ENCODE measurements around the gene TMEM175.

TMEM175 gene

DNA sequence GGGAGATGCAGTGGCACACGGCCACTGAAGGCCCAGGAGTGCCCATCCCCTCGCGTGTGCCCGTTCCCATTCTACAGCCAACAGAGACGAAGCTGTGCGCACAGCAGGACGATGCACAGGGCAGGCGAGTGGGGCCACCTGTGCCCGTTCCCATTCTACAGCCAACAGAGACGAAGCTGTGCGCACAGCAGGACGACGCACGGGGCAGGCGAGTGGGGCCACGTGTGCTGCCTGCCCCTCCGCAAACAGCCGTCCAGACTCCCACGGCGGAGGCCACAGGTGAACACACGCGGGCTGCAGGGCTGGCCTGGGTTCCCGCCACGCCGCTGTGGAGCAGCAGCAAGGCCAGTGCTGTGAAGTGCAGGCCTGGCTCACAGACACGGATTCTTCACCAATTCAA is 32.2 kb upstream of the TMEM175 start:
- Histone ChIP-seq H3K9ac (ENCODE audit: low read depth, low read length) (no peak overlapping the region), H3K4me1 (ENCODE audit: insufficient read depth, low read length) (no peaks in the 10 kb centered on the region), H3K4me3 (ENCODE audit: low read length) (no peak overlapping the region), H3K27me3 (ENCODE audit: insufficient read depth, low read length) (no peaks in the 10 kb centered on the region), H3K9me3 (ENCODE audit: insufficient read depth, low read depth, low read length) (no peaks in the 10 kb centered on the region), H3K27ac (ENCODE audit: low read depth, low read length) (no peak overlapping the region), H3K36me3 (ENCODE audit: insufficient read depth, low read length) (peaks cover 27% of the 10 kb centered on the region)
- 96% methylated on average over 26 of the region's 26 CpGs for WGBS

DNA sequence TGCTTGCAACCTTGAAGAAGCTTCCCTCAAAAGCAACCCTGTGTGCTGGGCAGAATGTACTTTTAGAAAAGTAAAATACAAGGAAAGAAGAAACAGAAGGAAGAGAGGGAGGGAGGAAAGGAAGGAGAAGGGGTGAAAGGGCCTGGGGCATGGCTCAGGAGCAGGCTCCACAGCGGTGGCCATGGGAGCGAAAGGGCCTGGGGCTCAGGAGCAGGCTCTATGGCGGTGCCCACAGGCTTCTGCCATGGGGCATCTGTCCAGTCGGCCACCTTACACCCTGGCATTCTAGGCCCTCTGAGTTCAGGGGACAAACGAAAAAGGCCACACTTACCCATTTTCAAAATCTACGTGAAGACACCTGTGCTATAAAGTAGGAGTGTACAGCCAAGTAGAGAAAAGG is 31.5 kb upstream of the TMEM175 start:
- Histone ChIP-seq H3K4me1 (ENCODE audit: insufficient read depth, low read length) (no peaks in the 10 kb centered on the region), H3K27ac (ENCODE audit: low read depth, low read length) (no peak overlapping the region), H3K4me3 (ENCODE audit: low read length) (no peak overlapping the region), H3K36me3 (ENCODE audit: insufficient read depth, low read length) (peaks cover 21% of the 10 kb centered on the region), H3K9me3 (ENCODE audit: insufficient read depth, low read depth, low read length) (no peaks in the 10 kb centered on the region), H3K9ac (ENCODE audit: low read depth, low read length) (no peak overlapping the region), H3K27me3 (ENCODE audit: insufficient read depth, low read length) (no peaks in the 10 kb centered on the region)
- WGBS = 94% methylated on average over 6 of the region's 6 CpGs

- 96% methylated on average over 28 of the region's 28 CpGs for WGBS
- no peaks in the 10 kb centered on the region for H3K9me3 ChIP-seq (ENCODE audit: insufficient read depth, low read depth, low read length)
- peaks cover 20% of the 10 kb centered on the region for H3K36me3 ChIP-seq (ENCODE audit: insufficient read depth, low read length)
- no peaks in the 10 kb centered on the region for H3K4me1 ChIP-seq (ENCODE audit: insufficient read depth, low read length)
- H3K27me3 ChIP-seq (ENCODE audit: insufficient read depth, low read length) = no peaks in the 10 kb centered on the region
- H3K27ac ChIP-seq (ENCODE audit: low read depth, low read length) = no peak overlapping the region
- H3K9ac ChIP-seq (ENCODE audit: low read depth, low read length) = no peak overlapping the region
- no peak overlapping the region for H3K4me3 ChIP-seq (ENCODE audit: low read length)
These were observed 30.9 kb upstream of the TMEM175 start for GRCh38 chr4:901192-901910.

DNA sequence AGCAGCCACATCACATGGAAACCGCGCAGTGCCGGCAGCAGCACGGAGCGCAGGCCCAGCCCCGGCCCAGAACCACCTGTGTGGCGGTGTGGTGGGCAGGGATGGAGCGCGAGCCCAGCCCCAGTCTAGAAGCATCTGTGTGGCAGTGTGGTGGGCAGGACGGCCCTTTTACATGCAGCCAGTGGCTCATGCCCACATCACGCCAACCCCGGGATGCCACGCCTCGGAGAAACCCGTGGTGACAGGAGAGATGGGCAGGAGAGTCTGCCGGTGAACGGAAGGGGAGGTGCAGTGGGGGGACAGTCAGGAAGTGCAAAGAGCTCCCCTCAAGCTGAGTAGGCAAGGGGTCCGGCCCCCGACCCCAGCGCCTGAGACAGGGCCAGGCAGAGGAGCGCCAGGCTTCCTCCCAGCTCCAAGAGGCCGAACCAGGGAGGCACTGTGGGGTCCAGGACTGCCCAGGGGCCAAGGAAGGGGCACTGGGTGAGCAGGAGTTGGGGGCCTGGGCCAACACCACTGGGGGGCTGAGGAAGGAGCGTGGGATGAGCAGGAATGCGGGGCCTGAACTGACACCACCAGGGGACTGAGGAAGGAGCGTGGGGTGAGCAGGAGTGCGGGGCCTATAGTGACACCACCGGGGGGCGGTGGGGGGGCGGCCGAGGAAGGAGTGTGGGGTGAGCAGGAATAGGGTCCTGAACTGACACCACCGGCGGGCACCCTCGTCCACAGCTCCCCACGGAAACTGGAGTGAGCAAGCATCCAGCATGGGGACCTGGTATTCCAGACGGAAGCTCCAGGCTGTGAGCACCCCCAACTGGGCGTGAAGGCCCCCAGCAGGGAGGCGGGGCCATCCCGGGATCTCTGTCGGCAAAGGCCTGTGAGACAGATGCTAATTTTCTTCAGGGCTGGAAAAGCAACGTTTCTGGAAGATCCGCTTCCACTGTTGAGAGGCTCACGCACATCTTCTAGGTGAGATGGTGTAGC is 28.9 kb upstream of the TMEM175 start:
- Histone ChIP-seq H3K9me3 (ENCODE audit: insufficient read depth, low read depth, low read length) (no peaks in the 10 kb centered on the region), H3K9ac (ENCODE audit: low read depth, low read length) (no peak overlapping the region; the same call in 1 of the 2 replicates), H3K27ac (ENCODE audit: low read depth, low read length) (no peak overlapping the region), H3K4me1 (ENCODE audit: insufficient read depth, low read length) (no peaks in the 10 kb centered on the region), H3K4me3 (ENCODE audit: low read length) (no peak overlapping the region), H3K36me3 (ENCODE audit: insufficient read depth, low read length) (peaks cover 4% of the 10 kb centered on the region), H3K27me3 (ENCODE audit: insufficient read depth, low read length) (no peaks in the 10 kb centered on the region)
- WGBS = 87% methylated on average over 42 of the region's 42 CpGs

DNA sequence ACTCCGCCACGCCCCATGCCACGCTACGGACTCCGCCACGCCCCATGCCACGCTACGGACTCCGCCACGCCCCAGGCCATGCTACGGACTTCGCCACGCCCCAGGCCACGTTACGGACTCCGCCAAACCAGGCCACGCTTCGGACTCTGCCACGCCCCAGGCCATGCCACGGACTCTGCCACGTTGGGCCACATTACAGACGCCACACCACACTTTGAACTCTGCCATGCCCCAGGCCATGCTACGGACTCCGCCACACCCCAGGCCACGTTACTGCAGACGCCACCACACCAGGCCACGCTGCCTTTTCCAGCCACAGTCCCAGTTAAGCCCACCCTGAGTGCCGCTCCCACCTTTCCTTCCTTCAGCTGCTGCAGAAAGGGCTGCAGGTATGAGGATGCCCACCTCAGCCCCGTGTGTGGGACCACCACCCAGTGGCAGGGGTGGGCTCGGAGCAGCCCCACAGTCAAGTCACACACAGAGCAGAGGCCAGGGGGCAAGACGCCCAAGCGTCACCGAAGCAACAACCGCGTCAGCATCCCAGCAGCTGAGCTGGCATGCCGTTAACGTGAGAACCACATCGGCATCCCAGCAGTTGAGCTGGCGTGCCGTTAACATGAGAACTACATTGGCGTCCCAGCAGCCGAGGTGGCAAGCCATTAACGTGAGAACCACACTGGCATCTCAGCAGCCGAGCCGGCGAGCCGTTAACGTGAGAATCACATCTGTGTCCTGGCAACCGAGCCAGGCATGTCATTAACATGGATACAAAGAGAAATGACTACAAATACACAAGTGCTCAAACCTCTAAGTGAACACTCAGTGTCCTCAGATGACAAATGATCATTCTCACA is 26.5 kb upstream of the TMEM175 start:
- no peaks in the 10 kb centered on the region for H3K9me3 ChIP-seq (ENCODE audit: insufficient read depth, low read depth, low read length)
- H3K4me3 ChIP-seq (ENCODE audit: low read length) = no peak overlapping the region
- no peaks in the 10 kb centered on the region for H3K27me3 ChIP-seq (ENCODE audit: insufficient read depth, low read length)
- H3K9ac ChIP-seq (ENCODE audit: low read depth, low read length) = no peak overlapping the region
- 96% methylated on average over 49 of the region's 49 CpGs for WGBS
- H3K36me3 ChIP-seq (ENCODE audit: insufficient read depth, low read length) = peaks cover 4% of the 10 kb centered on the region; the same call in 1 of the 2 replicates
- H3K4me1 ChIP-seq (ENCODE audit: insufficient read depth, low read length) = no peaks in the 10 kb centered on the region
- no peak overlapping the region for H3K27ac ChIP-seq (ENCODE audit: low read depth, low read length)

DNA sequence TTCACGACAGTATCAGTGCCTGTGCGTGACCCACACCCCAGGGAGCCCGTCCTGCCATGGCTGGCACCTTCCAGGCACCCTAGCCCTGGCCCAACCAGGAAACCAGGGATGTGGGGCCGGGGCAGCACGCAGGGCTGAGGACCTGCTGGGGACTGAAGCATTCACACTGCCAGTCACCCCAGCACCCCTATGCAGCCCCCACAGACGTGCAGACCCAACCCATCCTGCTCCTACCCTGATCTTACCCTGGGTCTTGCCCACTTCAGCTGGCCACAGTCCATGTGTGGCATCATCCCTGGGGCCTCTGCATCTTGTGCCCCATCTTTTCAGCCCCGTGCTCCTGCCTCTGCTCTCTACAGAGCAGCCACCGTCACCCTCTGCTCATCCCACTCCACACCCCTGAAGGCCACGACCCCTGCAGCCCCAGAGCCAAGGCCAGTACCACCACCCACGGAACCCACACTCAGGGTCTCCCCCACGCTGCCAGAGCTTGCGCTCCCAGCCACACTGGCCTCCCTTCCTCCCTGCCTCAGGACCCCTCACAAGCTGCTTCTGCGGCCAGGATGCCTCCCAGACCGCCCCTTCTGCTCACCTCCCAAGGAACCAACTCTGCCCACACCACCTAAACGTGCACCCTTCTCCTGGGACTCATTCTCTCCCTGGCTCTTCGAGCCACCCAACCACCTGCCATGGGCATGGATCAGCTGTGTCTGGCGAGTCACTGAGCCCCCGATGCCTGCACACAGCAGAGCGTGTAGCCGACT is 25.7 kb upstream of the TMEM175 start:
- Histone ChIP-seq H3K4me3 (ENCODE audit: low read length) (no peak overlapping the region), H3K9ac (ENCODE audit: low read depth, low read length) (no peak overlapping the region), H3K27ac (ENCODE audit: low read depth, low read length) (no peak overlapping the region), H3K27me3 (ENCODE audit: insufficient read depth, low read length) (no peaks in the 10 kb centered on the region), H3K9me3 (ENCODE audit: insufficient read depth, low read depth, low read length) (no peaks in the 10 kb centered on the region), H3K36me3 (ENCODE audit: insufficient read depth, low read length) (peaks cover 9% of the 10 kb centered on the region), H3K4me1 (ENCODE audit: insufficient read depth, low read length) (no peaks in the 10 kb centered on the region)
- 94% methylated on average over 20 of the region's 20 CpGs for WGBS

GRCh38 chr4:907103-907400 is 25.2 kb upstream of the TMEM175 start:
- WGBS = 94% methylated on average over 7 of the region's 7 CpGs
- Histone ChIP-seq H3K4me3 (ENCODE audit: low read length) (no peak overlapping the region), H3K4me1 (ENCODE audit: insufficient read depth, low read length) (no peaks in the 10 kb centered on the region), H3K36me3 (ENCODE audit: insufficient read depth, low read length) (peaks cover 11% of the 10 kb centered on the region), H3K27ac (ENCODE audit: low read depth, low read length) (no peak overlapping the region), H3K9ac (ENCODE audit: low read depth, low read length) (no peak overlapping the region), H3K9me3 (ENCODE audit: insufficient read depth, low read depth, low read length) (no peaks in the 10 kb centered on the region), H3K27me3 (ENCODE audit: insufficient read depth, low read length) (no peaks in the 10 kb centered on the region)

DNA sequence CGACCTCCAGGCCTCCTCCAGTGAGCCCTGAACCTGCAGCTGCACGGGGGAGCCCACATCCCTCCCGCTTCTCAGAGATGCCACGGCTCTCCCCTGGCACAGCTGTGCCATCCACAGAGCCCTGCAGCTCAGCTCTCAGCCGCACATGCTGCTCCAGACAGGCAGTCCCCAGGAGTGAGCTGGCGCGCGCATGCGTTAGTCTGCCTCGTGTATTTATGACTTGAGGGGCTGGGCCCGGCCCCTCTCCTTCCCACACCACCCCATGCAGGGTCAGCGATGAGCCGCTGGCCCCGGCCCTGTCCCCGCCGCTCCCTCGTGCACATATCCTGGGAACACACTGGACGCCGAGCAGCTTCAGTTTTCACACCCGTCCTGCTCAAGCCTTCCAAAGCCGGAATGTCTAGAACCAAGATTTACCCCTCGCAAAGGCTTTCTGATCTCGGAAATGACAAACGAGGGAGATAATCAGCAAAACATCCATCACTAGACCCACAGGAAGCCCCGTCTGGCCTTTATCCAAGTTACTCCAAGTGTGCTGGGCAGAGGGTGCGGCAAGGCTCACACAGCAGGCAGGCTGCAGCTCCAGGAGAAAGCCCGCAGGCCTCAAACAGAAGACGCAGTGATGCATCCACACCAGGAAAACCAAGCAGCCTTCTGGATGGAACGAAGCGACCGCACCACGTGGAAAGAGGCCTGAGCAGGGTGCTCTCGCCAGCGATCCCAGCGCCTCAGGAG is 24.4 kb upstream of the TMEM175 start:
- Histone ChIP-seq H3K9ac (ENCODE audit: low read depth, low read length) (no peak overlapping the region), H3K27ac (ENCODE audit: low read depth, low read length) (no peak overlapping the region), H3K4me3 (ENCODE audit: low read length) (no peak overlapping the region), H3K9me3 (ENCODE audit: insufficient read depth, low read depth, low read length) (no peaks in the 10 kb centered on the region), H3K4me1 (ENCODE audit: insufficient read depth, low read length) (no peaks in the 10 kb centered on the region; the same call in 1 of the 2 replicates), H3K27me3 (ENCODE audit: insufficient read depth, low read length) (no peaks in the 10 kb centered on the region), H3K36me3 (ENCODE audit: insufficient read depth, low read length) (peaks cover 11% of the 10 kb centered on the region)
- WGBS = 90% methylated on average over 35 of the region's 35 CpGs

- H3K27ac ChIP-seq (ENCODE audit: low read depth, low read length) = no peak overlapping the region
- no peak overlapping the region for H3K9ac ChIP-seq (ENCODE audit: low read depth, low read length)
- H3K36me3 ChIP-seq (ENCODE audit: insufficient read depth, low read length) = peaks cover 6% of the 10 kb centered on the region; the same call in 1 of the 2 replicates
- no peak overlapping the region for H3K4me3 ChIP-seq (ENCODE audit: low read length)
- no peaks in the 10 kb centered on the region for H3K27me3 ChIP-seq (ENCODE audit: insufficient read depth, low read length)
- H3K4me1 ChIP-seq (ENCODE audit: insufficient read depth, low read length) = no peaks in the 10 kb centered on the region; the same call in 1 of the 2 replicates
- WGBS = 97% methylated on average over 26 of the region's 26 CpGs
- H3K9me3 ChIP-seq (ENCODE audit: insufficient read depth, low read depth, low read length) = no peaks in the 10 kb centered on the region
These were observed 23.1 kb upstream of the TMEM175 start for GRCh38 chr4:909131-909571.

DNA sequence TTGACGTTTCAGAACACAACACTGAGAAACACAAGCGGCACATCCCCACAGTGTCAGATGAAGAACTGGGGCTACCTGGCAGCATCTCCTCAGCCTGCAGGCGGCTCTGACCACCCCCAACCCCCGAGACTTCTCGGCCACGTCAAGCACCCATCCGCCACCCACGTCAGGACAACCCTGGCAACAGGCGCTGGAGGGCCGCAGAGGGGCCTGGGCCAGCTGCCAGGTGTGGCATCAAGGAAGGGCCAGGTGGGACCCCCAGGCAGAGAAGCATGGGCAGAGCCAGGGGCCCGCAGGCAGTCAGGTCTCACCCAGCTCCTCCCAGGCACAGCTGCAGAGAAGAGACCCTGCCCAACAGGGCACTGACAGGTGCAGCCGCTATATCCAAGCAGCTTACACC is 22.4 kb upstream of the TMEM175 start:
- Histone ChIP-seq H3K27ac (ENCODE audit: low read depth, low read length) (no peak overlapping the region), H3K36me3 (ENCODE audit: insufficient read depth, low read length) (peaks cover 6% of the 10 kb centered on the region; the same call in 1 of the 2 replicates), H3K4me1 (ENCODE audit: insufficient read depth, low read length) (no peaks in the 10 kb centered on the region; the same call in 1 of the 2 replicates), H3K4me3 (ENCODE audit: low read length) (no peak overlapping the region), H3K9me3 (ENCODE audit: insufficient read depth, low read depth, low read length) (no peaks in the 10 kb centered on the region), H3K27me3 (ENCODE audit: insufficient read depth, low read length) (no peaks in the 10 kb centered on the region), H3K9ac (ENCODE audit: low read depth, low read length) (no peak overlapping the region)
- 96% methylated on average over 12 of the region's 12 CpGs for WGBS
